ENCODE measurements around the gene SLC2A2.

GRCh38 chr3:171039674-171040073 lies 13.2 kb upstream of the SLC2A2 start:
- TF ChIP-seq CTCF (IDR thresholded peaks at IDR 0.05; ENCODE audit: low read length): no peak
- no peak for TF ChIP-seq EZH2 (optimal IDR thresholded peaks at IDR 0.05; ENCODE audit: low read depth, low read length)
